IMR-90 (cell line): ENCODE results near the gene TENM4. TPM values are rescaled to one million over a fixed set of nuclear protein-coding genes. Genes with fewer than 3 reads are reported as not detected.

Experiments used
- ATAC-seq: fragments of 200-7000 bp; cut with Tn5 transposase; 2 replicates; pipeline ENCODE4 v1.9.1; 2020; ENCODE audit warnings: low read depth, mild to moderate bottlenecking, moderate library complexity
- BruUV-seq: library from RNA; stranded (reverse); fragments of 400-500 nt; replicated peaks from 2 replicates; lab custom pipeline; 2021; lab: Mats Ljungman, UMichigan
- CTCF ChIA-PET: fragments of 300-600 bp; formaldehyde crosslinking; extraction: SDS; loops from one replicate; lab custom pipeline; 2021; ENCODE audit warnings: antibody characterized with exemption; lab: Yijun Ruan, JAX
- POLR2A ChIA-PET: fragments of 300-600 bp; sonication (Branson Sonifier 250); formaldehyde crosslinking; loops from one replicate; lab custom pipeline; 2022; ENCODE audit warnings: antibody characterized with exemption; ENCODE audit not compliant: unreplicated experiment; lab: Charles Lee
- DNase-seq: peaks from one replicate; pipeline ENCODE4 v3.0.0; 2013
- H2AFZ ChIP-seq: replicated peaks from 2 replicates; pipeline ENCODE3; 2013; ENCODE audit warnings: low read length, mild to moderate bottlenecking; ENCODE audit not compliant: poor library complexity
- H2AK5ac ChIP-seq: 2 replicates; pipeline ENCODE4 v1.6.1; 2013; ENCODE audit warnings: low read depth, low read length, inconsistent platforms
- H2AK9ac ChIP-seq: replicated peaks from 2 replicates; pipeline ENCODE3; 2013; ENCODE audit warnings: mild to moderate bottlenecking, low read depth, low read length, moderate library complexity; ENCODE audit not compliant: poor library complexity
- H2BK120ac ChIP-seq: 2 replicates; pipeline ENCODE4 v1.6.1; 2013; ENCODE audit warnings: low read depth, low read length, inconsistent platforms
- H2BK15ac ChIP-seq: 3 replicates; pipeline ENCODE4 v1.6.1; 2013; ENCODE audit warnings: low read depth, low read length, inconsistent platforms
- H2BK20ac ChIP-seq: 2 replicates; pipeline ENCODE4 v1.6.1; 2013; ENCODE audit warnings: low read depth, mild to moderate bottlenecking, inconsistent platforms, low read length, moderate library complexity
- H2BK5ac ChIP-seq: 2 replicates; pipeline ENCODE4 v1.6.1; 2013; ENCODE audit warnings: mild to moderate bottlenecking, low read depth, low read length, inconsistent platforms; ENCODE audit not compliant: poor library complexity, severe bottlenecking
- H3K14ac ChIP-seq: replicated peaks from 2 replicates; pipeline ENCODE4 v1.6.1; 2013; ENCODE audit warnings: low read depth, low read length, inconsistent platforms
- H3K18ac ChIP-seq: 2 replicates; pipeline ENCODE4 v1.6.1; 2013; ENCODE audit warnings: low read depth, low read length, control low read depth
- H3K23ac ChIP-seq: 2 replicates; pipeline ENCODE4 v1.6.1; 2013; ENCODE audit warnings: low read depth, low read length, inconsistent platforms
- H3K27ac ChIP-seq: 2 replicates; pipeline ENCODE4 v1.5.1; 2013; ENCODE audit warnings: mild to moderate bottlenecking, control low read depth, low read length; ENCODE audit not compliant: insufficient read depth
- H3K27me3 ChIP-seq: 2 replicates; pipeline ENCODE4 v1.6.1; 2013; ENCODE audit warnings: low read length; ENCODE audit not compliant: control insufficient read depth, insufficient read depth
- H3K36me3 ChIP-seq: 2 replicates; pipeline ENCODE4 v1.6.1; 2013; ENCODE audit warnings: low read length, mixed read lengths; ENCODE audit not compliant: control insufficient read depth, insufficient read depth
- H3K4ac ChIP-seq: 2 replicates; pipeline ENCODE4 v1.6.1; 2013; ENCODE audit warnings: low read depth, low read length, inconsistent platforms
- H3K4me1 ChIP-seq: 2 replicates; pipeline ENCODE4 v1.6.1; 2013; ENCODE audit warnings: low read length, mixed read lengths; ENCODE audit not compliant: control insufficient read depth, insufficient read depth
- H3K4me2 ChIP-seq: 2 replicates; pipeline ENCODE4 v1.6.1; 2013; ENCODE audit warnings: low read depth, mild to moderate bottlenecking, control low read depth, low read length, moderate library complexity
- H3K4me3 ChIP-seq: 2 replicates; pipeline ENCODE4 v1.5.1; 2013; ENCODE audit warnings: low read depth, mild to moderate bottlenecking, control low read depth, low read length, moderate library complexity; ENCODE audit not compliant: insufficient read depth
- H3K56ac ChIP-seq: 2 replicates; pipeline ENCODE4 v1.6.1; 2013; ENCODE audit warnings: low read length, inconsistent platforms; ENCODE audit not compliant: insufficient read depth; ENCODE audit errors: extremely low read depth
- H3K79me1 ChIP-seq, 2 experiments: 2 replicates each; pipeline ENCODE4 v1.6.1; 2013; ENCODE audit warnings: low read length in 2 of 2, inconsistent platforms in 1 of 2, low read depth in 1 of 2
- H3K9ac ChIP-seq: 2 replicates; pipeline ENCODE4 v1.6.1; 2013; ENCODE audit warnings: low read depth, low read length, control low read depth
- H3K9me1 ChIP-seq: 2 replicates; pipeline ENCODE4 v1.6.1; 2013; ENCODE audit warnings: low read length, inconsistent platforms; ENCODE audit not compliant: insufficient read depth
- H3K9me3 ChIP-seq: 2 replicates; pipeline ENCODE4 v1.6.1; 2013; ENCODE audit warnings: low read length; ENCODE audit not compliant: control insufficient read depth, insufficient read depth
- H4K20me1 ChIP-seq: 2 replicates; pipeline ENCODE4 v1.6.1; 2013; ENCODE audit warnings: low read length, inconsistent platforms; ENCODE audit not compliant: insufficient read depth
- H4K5ac ChIP-seq: 2 replicates; pipeline ENCODE4 v1.6.1; 2013; ENCODE audit warnings: mild to moderate bottlenecking, low read depth, low read length, control low read depth
- H4K8ac ChIP-seq, 2 experiments: 2 replicates each; pipeline ENCODE4 v1.6.1; 2013; ENCODE audit warnings: low read depth in 2 of 2, low read length in 2 of 2, control low read depth in 1 of 2, inconsistent platforms in 1 of 2
- H4K91ac ChIP-seq: 2 replicates; pipeline ENCODE4 v1.6.1; 2013; ENCODE audit warnings: low read depth, low read length, inconsistent platforms; ENCODE audit not compliant: insufficient read depth
- BHLHE40 ChIP-seq: fragments of 150-350 bp; IDR thresholded peaks from 2 replicates; pipeline ENCODE4 v1.6.1; 2016; ENCODE audit warnings: mild to moderate bottlenecking, low read depth, low read length
- CEBPB ChIP-seq: IDR thresholded peaks from 2 replicates; pipeline ENCODE4 v1.6.1; 2012; ENCODE audit warnings: low read depth, low read length, improper control_type of control experiment
- CHD1 ChIP-seq: IDR thresholded peaks from 2 replicates; pipeline ENCODE4 v1.6.1; 2012; ENCODE audit warnings: low read depth, low read length, improper control_type of control experiment
- CTCF ChIP-seq: conservative IDR thresholded peaks from 2 replicates; pipeline ENCODE4 v1.5.1; 2012; ENCODE audit warnings: mild to moderate bottlenecking, low read depth, low read length, improper control_type of control experiment
- ELK1 ChIP-seq: fragments of 150-350 bp; IDR thresholded peaks from 2 replicates; pipeline ENCODE4 v1.6.1; 2016; ENCODE audit warnings: low read depth, mild to moderate bottlenecking, low read length, moderate library complexity, borderline replicate concordance
- FOS ChIP-seq: fragments of 150-350 bp; IDR thresholded peaks from 2 replicates; pipeline ENCODE4 v1.6.1; 2016; ENCODE audit warnings: low read depth, low read length
- MAFK ChIP-seq: IDR thresholded peaks from 2 replicates; pipeline ENCODE4 v1.6.1; 2012; ENCODE audit warnings: low read depth, low read length, improper control_type of control experiment
- MAZ ChIP-seq: IDR thresholded peaks from 2 replicates; pipeline ENCODE4 v1.6.1; 2012; ENCODE audit warnings: low read depth, mild to moderate bottlenecking, low read length, improper control_type of control experiment, moderate library complexity, borderline replicate concordance
- MXI1 ChIP-seq: IDR thresholded peaks from 2 replicates; pipeline ENCODE4 v1.6.1; 2012; ENCODE audit warnings: low read depth, mild to moderate bottlenecking, low read length, moderate library complexity, borderline replicate concordance
- NFE2L2 ChIP-seq: fragments of 150-350 bp; IDR thresholded peaks from 2 replicates; pipeline ENCODE4 v1.6.1; 2016; ENCODE audit warnings: low read depth, mild to moderate bottlenecking, low read length
- POLR2A ChIP-seq: IDR thresholded peaks from 2 replicates; pipeline ENCODE4 v1.6.1; 2012; ENCODE audit warnings: mild to moderate bottlenecking, low read depth, low read length
- RAD21 ChIP-seq: IDR thresholded peaks from 2 replicates; pipeline ENCODE4 v1.6.1; 2012; ENCODE audit warnings: low read length, improper control_type of control experiment
- RCOR1 ChIP-seq: IDR thresholded peaks from 2 replicates; pipeline ENCODE4 v1.6.1; 2012; ENCODE audit warnings: mild to moderate bottlenecking, low read length, improper control_type of control experiment; ENCODE audit not compliant: insufficient replicate concordance
- RFX5 ChIP-seq: IDR thresholded peaks from 2 replicates; pipeline ENCODE4 v1.8.0; 2012; ENCODE audit warnings: low read depth, mild to moderate bottlenecking, low read length, moderate library complexity
- SMC3 ChIP-seq: fragments of 150-350 bp; IDR thresholded peaks from 2 replicates; pipeline ENCODE4 v1.6.1; 2016; ENCODE audit warnings: low read depth, mild to moderate bottlenecking, antibody characterized with exemption, low read length, moderate library complexity
- USF2 ChIP-seq: fragments of 150-350 bp; IDR thresholded peaks from 2 replicates; pipeline ENCODE4 v1.6.1; 2017; ENCODE audit warnings: mild to moderate bottlenecking, antibody characterized with exemption, low read length, low read depth
- WGBS, 2 experiments: methylation state at CpG; one replicate each; pipeline versions ENCODE4 v1.1.5 to v1.1.7; 2013; ENCODE audit warnings: missing lambda C conversion rate in 2 of 2; ENCODE audit not compliant: insufficient read length in 1 of 2; ENCODE audit errors: extremely low coverage in 2 of 2; 5-methylcytosine and 5-hydroxymethylcytosine counted together
- dilution Hi-C: fragments of 300-500 bp; cut with HindIII; formaldehyde crosslinking; loops from one replicate; pipeline ENCODE4 v1.14.3; 2018; ENCODE audit warnings: low sequenced_read_pairs; ENCODE audit not compliant: unreplicated experiment
- in situ Hi-C: fragments of 300-500 bp; cut with MboI; formaldehyde crosslinking; loops from 3 replicates; pipeline ENCODE4 v1.14.3; 2019; ENCODE audit warnings: low sequenced_read_pairs, inconsistent platforms, mixed read lengths
- intact Hi-C: fragments of 100-400 bp; cut with micrococcal nuclease; formaldehyde crosslinking; loops from 2 replicates; pipeline ENCODE4 v1.10.0; 2022
- polyA plus RNA-seq, 3 experiments: library from polyadenylated mRNA; depleted of rRNA; stranded (reverse); fragments of >200 nt; gene quantifications; 2 replicates each; pipeline ENCODE4 v1.2.3, GENCODE V29; 2012; ENCODE audit warnings: low replicate concordance in 1 of 3
- total RNA-seq: library from RNA; depleted of rRNA; stranded (reverse); fragments of >200 nt; gene quantifications from 2 replicates; pipeline ENCODE4 v1.2.3, GENCODE V29; 2012

Gene TENM4
- total and polyA plus RNA-seq, 2 of the 4 experiments (the other 2 are of a cell fraction): 7.4 to 9.0 TPM

- Histone ChIP-seq H2BK15ac (peak overlapping the region; percentile 51; the same call in 1 of the 3 replicates), H3K9ac (no peak overlapping the region), H3K9me1 (peaks cover 35% of the 10 kb centered on the region), H3K36me3 (no peaks in the 10 kb centered on the region; the same call in 1 of the 2 replicates), H3K27me3 (no peaks in the 10 kb centered on the region), H3K56ac (no peak overlapping the region), H2AK5ac (0 out of 2 replicates have a peak overlapping the region, but pooled peaks have one; percentile 35), H2AK9ac (no peak overlapping the region), H3K9me3 (no peaks in the 10 kb centered on the region), H2BK120ac (0 out of 2 replicates have a peak overlapping the region, but pooled peaks have one; percentile 36), H2BK20ac (peak overlapping the region; percentile 30; the same call in 1 of the 2 replicates), H3K23ac (no peak overlapping the region), H3K79me1 (peaks cover 0 to 7% of the 10 kb centered on the region in 2 experiments; a peak in 1 of 4 replicates), H4K91ac (no peak overlapping the region; the same call in 1 of the 2 replicates), H4K20me1 (no peaks in the 10 kb centered on the region), H4K8ac (no peak overlapping the region), H2BK5ac (no peak overlapping the region), H4K5ac (peak overlapping the region; percentile 43; the same call in 1 of the 2 replicates), H3K27ac (no peak overlapping the region), H3K4ac (peak overlapping the region; percentile 8; the same call in 1 of the 2 replicates), H3K4me3 (no peak overlapping the region), H3K14ac (no peak overlapping the region), H2AFZ (no peak overlapping the region), H3K4me1 (peaks cover 34% of the 10 kb centered on the region), H3K18ac (no peak overlapping the region; the same call in 1 of the 2 replicates), H3K4me2 (no peak overlapping the region)
- POLR2A ChIA-PET: no interaction called here
- no CpG with 5 or more reads among the region's 2 CpGs for WGBS, 2 experiments
- no peak for ATAC-seq
- in situ Hi-C loops (loop anchor here (10.0 kb wide), 1 partner anchor 247 kb away; no protein-coding TSS in a partner anchor), intact Hi-C loops (no loop called here), dilution Hi-C loops (no loop called here)
- no TSS peak for BruUV-seq
- CTCF ChIA-PET: interaction anchor here (4.3 kb wide), 1 partner anchor 10 kb away, joined by 29 read pairs; no protein-coding TSS in a partner anchor
- no peak for TF ChIP-seq CHD1
- TF ChIP-seq CTCF: no peak
- TF ChIP-seq RCOR1: no peak
- TF ChIP-seq NFE2L2: no peak
- TF ChIP-seq RAD21: no peak
- no peak for TF ChIP-seq MAFK
- no peak for TF ChIP-seq SMC3
- TF ChIP-seq POLR2A: no peak
- TF ChIP-seq ELK1: no peak
- no peak for TF ChIP-seq FOS
- TF ChIP-seq CEBPB: no peak
- no peak for TF ChIP-seq MXI1
- no peak for TF ChIP-seq MAZ
- no peak for TF ChIP-seq USF2
- TF ChIP-seq RFX5: no peak
- TF ChIP-seq BHLHE40: no peak
- no peak for DNase-seq
These were observed 633.5 kb downstream of the TENM4 start for GRCh38 chr11:78807351-78807750.
